Bronchial epithelial cell (primary cell): ENCODE measurements around the gene TAF1B. TPM values are rescaled to one million over a fixed set of nuclear protein-coding genes. Genes with fewer than 3 reads are reported as not detected.

Source experiments
- DNase-seq: peaks from one replicate; pipeline ENCODE4 v3.0.0-alpha.2; 2010; ENCODE audit warnings: low read depth
- FAIRE-seq: peaks from 2 replicates; lab custom pipeline; 2011; peaks lifted over from hg19 to GRCh38; lab: Jason Lieb, UNC
- H3K27me3 ChIP-seq: 2 replicates; pipeline ENCODE4 v1.5.1; 2011; ENCODE audit warnings: low read length; ENCODE audit not compliant: control insufficient read depth, insufficient read depth
- H3K36me3 ChIP-seq: 2 replicates; pipeline ENCODE4 v1.5.1; 2011; ENCODE audit warnings: low read length; ENCODE audit not compliant: control insufficient read depth, insufficient read depth
- H3K4me3 ChIP-seq: 2 replicates; pipeline ENCODE4 v1.5.1; 2011; ENCODE audit warnings: mild to moderate bottlenecking, low read depth, low read length, control low read depth
- CTCF ChIP-seq: IDR thresholded peaks from 2 replicates; pipeline ENCODE4 v1.5.1; 2011; ENCODE audit warnings: mild to moderate bottlenecking, moderate library complexity, low read length, control low read depth, inconsistent platforms; ENCODE audit not compliant: insufficient read depth, severe bottlenecking
- total RNA-seq: library from RNA; depleted of rRNA; stranded (reverse); fragments of >200 nt; gene quantifications from 2 replicates; pipeline ENCODE4 v1.2.1, GENCODE V29; 2014

Gene TAF1B
- total RNA-seq, 1 donor from 2014 or later = 28.7 TPM

GRCh38 chr2:9797086-9797485 lies 46.2 kb upstream of the TAF1B start:
- no peak for FAIRE-seq
- Histone ChIP-seq H3K36me3 (no peaks in the 10 kb centered on the region), H3K27me3 (no peaks in the 10 kb centered on the region), H3K4me3 (no peak overlapping the region)
- TF ChIP-seq CTCF = no peak
- no peak for DNase-seq

GRCh38 chr2:9797681-9798556 lies 45.4 kb upstream of the TAF1B start:
- H3K36me3 ChIP-seq = no peaks in the 10 kb centered on the region
- DNase-seq (peak; percentile 57), FAIRE-seq (no peak)
- H3K27me3 ChIP-seq = no peaks in the 10 kb centered on the region
- no peak overlapping the region for H3K4me3 ChIP-seq
- TF ChIP-seq CTCF = no peak

GRCh38 chr2:9799011-9799596 lies 44.2 kb upstream of the TAF1B start:
- Histone ChIP-seq H3K36me3 (no peaks in the 10 kb centered on the region), H3K4me3 (no peak overlapping the region), H3K27me3 (no peaks in the 10 kb centered on the region)
- DNase-seq (no peak), FAIRE-seq (no peak)
- no peak for TF ChIP-seq CTCF

- FAIRE-seq (peak; percentile 82), DNase-seq (peak; percentile 76)
- peak; percentile 98 for TF ChIP-seq CTCF
- H3K27me3 ChIP-seq = no peaks in the 10 kb centered on the region
- no peaks in the 10 kb centered on the region for H3K36me3 ChIP-seq
- no peak overlapping the region for H3K4me3 ChIP-seq
These were observed 43.3 kb upstream of the TAF1B start for GRCh38 chr2:9799729-9800632.

- Histone ChIP-seq H3K27me3 (no peaks in the 10 kb centered on the region), H3K4me3 (no peak overlapping the region), H3K36me3 (no peaks in the 10 kb centered on the region)
- FAIRE-seq = no peak
- DNase-seq = no peak
- no peak for TF ChIP-seq CTCF
These were observed 42.7 kb upstream of the TAF1B start for GRCh38 chr2:9800639-9800974.
